Measurements from ENCODE around the gene WDR82.
"Not testable (repeated sequence)": the region's sequence is repeated elsewhere in the genome, so short reads cannot be mapped to it uniquely, and the experiment has no call there.

Gene WDR82

DNA sequence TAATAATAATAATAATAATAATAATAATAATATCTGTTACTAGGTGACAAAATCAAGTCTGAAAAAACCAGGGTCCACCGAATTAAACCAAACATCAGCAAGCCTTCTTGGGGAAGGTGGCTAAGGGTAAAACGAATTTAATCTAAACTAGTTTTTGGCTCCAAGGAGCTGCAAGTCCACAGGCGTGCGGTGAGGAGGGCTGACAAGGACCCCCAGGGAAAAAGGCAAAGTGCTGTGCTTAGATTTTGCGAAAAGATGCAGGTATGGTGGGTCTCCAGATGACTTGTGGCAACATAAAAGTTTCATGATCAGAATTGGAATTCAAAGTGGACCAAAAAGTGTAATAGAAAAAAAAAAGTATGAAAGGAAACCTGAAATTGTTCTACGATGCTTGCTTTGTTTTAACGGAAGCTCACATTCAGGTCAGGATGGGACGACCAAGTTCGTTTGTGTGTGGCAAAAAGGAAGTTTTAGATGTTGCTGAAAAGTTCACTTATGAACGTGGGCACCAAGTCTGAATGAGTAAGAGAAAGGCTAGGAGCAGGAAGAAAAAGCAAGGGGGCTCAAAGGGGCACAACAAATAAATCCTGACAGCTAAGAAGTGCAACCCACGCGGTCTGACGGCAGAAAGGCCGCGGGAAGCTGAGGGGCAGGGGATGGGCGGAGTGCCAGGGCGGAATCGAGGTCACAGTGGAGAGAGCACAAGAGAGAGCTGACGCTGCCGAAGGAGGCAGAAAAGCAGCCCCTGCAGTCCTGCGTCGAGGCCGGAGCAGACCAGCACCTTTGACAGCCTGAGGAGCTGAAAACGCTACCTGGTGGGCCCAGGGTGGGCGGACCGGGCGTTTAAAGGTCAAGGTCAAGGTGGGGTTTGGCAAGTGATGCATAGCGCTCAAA is 1.1 kb downstream of the WDR82 start:
- peak; percentile 46; the same call in 1 of the 2 replicates for TF ChIP-seq POLR2AphosphoS5 (IDR thresholded peaks at IDR 0.05; ENCODE audit: low read depth)
- TF ChIP-seq, protein P1, sequence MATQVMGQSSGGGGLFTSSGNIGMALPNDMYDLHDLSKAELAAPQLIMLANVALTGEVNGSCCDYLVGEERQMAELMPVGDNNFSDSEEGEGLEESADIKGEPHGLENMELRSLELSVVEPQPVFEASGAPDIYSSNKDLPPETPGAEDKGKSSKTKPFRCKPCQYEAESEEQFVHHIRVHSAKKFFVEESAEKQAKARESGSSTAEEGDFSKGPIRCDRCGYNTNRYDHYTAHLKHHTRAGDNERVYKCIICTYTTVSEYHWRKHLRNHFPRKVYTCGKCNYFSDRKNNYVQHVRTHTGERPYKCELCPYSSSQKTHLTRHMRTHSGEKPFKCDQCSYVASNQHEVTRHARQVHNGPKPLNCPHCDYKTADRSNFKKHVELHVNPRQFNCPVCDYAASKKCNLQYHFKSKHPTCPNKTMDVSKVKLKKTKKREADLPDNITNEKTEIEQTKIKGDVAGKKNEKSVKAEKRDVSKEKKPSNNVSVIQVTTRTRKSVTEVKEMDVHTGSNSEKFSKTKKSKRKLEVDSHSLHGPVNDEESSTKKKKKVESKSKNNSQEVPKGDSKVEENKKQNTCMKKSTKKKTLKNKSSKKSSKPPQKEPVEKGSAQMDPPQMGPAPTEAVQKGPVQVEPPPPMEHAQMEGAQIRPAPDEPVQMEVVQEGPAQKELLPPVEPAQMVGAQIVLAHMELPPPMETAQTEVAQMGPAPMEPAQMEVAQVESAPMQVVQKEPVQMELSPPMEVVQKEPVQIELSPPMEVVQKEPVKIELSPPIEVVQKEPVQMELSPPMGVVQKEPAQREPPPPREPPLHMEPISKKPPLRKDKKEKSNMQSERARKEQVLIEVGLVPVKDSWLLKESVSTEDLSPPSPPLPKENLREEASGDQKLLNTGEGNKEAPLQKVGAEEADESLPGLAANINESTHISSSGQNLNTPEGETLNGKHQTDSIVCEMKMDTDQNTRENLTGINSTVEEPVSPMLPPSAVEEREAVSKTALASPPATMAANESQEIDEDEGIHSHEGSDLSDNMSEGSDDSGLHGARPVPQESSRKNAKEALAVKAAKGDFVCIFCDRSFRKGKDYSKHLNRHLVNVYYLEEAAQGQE (IDR thresholded peaks at IDR 0.05; ENCODE audit: insufficient replicate concordance, low read depth) = no peak
- Histone ChIP-seq H3K27ac (replicated peaks) (peak overlapping the region; percentile 92), H3K27me3 (ENCODE audit: insufficient read depth, poor library complexity, severe bottlenecking) (no peaks in the 10 kb centered on the region), H3K4me3 (replicated peaks; ENCODE audit: insufficient read depth, low read length) (peak overlapping the region; percentile 86)
- peak in 1 of 2 experiments; percentile 67 for DNase-seq (ENCODE audit: low read depth in 1 of 2, low spot score in 1 of 2)

DNA sequence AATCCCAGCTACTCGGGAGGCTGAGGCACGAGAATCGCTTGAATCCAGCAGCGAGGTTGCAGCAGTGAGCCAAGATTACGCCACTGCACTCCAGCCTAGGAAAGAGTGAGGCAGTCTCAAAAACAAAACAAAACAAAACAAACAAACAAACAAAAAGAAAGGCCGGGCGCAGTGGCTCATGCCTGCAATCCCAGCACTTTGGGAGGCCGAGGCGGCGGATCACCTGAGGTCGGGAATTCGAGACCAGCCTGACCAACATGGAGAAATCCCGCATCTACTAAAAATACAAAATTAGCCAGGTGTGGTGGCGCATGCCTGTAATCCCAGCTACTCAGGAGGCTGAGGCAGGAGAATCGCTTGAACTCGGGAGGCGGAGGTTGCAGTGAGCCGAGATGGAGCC is 3.7 kb downstream of the WDR82 start:
- H3K4me3 ChIP-seq (replicated peaks; ENCODE audit: insufficient read depth, low read length); H3K27me3 ChIP-seq (ENCODE audit: insufficient read depth, poor library complexity, severe bottlenecking); H3K27ac ChIP-seq (replicated peaks); DNase-seq (ENCODE audit: low read depth in 1 of 2, low spot score in 1 of 2): not testable (repeated sequence)

DNA sequence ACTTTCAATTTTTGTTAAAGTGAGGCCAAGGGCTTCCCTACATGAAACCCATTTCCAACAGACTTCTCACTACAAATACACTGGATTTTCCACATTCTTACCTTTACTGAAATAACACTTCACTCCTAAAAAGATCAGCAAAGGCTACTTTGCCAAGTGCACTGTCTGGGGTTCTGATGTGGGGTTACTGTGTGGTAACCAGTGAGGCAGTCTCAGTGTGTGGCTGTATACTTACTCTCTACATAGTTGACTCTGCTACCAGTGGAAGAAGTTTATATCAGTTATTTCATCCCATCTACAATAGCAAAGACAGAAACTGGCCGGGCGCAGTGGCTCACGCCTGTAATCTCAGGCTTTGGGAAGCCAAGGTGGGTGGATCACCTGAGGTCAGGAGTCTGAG is 5.6 kb downstream of the WDR82 start:
- no peaks in the 10 kb centered on the region for H3K27me3 ChIP-seq (ENCODE audit: insufficient read depth, poor library complexity, severe bottlenecking)
- no peak for TF ChIP-seq GABPA (IDR thresholded peaks at IDR 0.05; ENCODE audit: low read depth)
- TF ChIP-seq, protein P1 (IDR thresholded peaks at IDR 0.05; ENCODE audit: insufficient replicate concordance, low read depth) = no peak
- TF ChIP-seq, protein P2, sequence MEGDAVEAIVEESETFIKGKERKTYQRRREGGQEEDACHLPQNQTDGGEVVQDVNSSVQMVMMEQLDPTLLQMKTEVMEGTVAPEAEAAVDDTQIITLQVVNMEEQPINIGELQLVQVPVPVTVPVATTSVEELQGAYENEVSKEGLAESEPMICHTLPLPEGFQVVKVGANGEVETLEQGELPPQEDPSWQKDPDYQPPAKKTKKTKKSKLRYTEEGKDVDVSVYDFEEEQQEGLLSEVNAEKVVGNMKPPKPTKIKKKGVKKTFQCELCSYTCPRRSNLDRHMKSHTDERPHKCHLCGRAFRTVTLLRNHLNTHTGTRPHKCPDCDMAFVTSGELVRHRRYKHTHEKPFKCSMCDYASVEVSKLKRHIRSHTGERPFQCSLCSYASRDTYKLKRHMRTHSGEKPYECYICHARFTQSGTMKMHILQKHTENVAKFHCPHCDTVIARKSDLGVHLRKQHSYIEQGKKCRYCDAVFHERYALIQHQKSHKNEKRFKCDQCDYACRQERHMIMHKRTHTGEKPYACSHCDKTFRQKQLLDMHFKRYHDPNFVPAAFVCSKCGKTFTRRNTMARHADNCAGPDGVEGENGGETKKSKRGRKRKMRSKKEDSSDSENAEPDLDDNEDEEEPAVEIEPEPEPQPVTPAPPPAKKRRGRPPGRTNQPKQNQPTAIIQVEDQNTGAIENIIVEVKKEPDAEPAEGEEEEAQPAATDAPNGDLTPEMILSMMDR (IDR thresholded peaks at IDR 0.05; ENCODE audit: insufficient read depth, low read length) = no peak
- TF ChIP-seq POLR2AphosphoS5 (IDR thresholded peaks at IDR 0.05; ENCODE audit: low read depth) = no peak
- TF ChIP-seq SPI1 (IDR thresholded peaks at IDR 0.05; ENCODE audit: borderline replicate concordance, low read depth) = no peak
- no peak for DNase-seq (ENCODE audit: low read depth in 1 of 2, low spot score in 1 of 2)
- H3K4me3 ChIP-seq (replicated peaks; ENCODE audit: insufficient read depth, low read length) = no peak overlapping the region
- no peak overlapping the region for H3K27ac ChIP-seq (replicated peaks)

DNA sequence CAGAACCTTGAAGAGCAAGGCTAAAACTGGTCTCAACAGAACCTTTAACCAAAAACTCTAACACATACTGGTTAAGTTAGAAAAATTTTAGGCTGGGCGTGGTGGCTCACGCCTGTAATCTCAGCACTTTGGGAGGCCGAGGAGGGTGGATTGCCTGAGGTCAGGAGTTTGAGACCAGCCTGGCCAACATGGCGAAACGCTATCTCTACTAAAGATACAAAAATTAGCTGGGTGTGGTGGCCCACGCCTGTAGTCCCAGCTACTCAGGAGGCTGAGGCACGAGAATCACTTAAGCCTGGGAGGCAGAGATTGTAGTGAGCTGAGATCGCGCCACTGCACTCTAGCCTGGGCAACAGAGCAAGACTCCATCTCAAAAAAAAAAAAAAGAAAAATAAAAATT is 6.3 kb downstream of the WDR82 start:
- H3K27me3 ChIP-seq (ENCODE audit: insufficient read depth, poor library complexity, severe bottlenecking); H3K27ac ChIP-seq (replicated peaks); DNase-seq (ENCODE audit: low read depth in 1 of 2, low spot score in 1 of 2); H3K4me3 ChIP-seq (replicated peaks; ENCODE audit: insufficient read depth, low read length): not testable (repeated sequence)

DNA sequence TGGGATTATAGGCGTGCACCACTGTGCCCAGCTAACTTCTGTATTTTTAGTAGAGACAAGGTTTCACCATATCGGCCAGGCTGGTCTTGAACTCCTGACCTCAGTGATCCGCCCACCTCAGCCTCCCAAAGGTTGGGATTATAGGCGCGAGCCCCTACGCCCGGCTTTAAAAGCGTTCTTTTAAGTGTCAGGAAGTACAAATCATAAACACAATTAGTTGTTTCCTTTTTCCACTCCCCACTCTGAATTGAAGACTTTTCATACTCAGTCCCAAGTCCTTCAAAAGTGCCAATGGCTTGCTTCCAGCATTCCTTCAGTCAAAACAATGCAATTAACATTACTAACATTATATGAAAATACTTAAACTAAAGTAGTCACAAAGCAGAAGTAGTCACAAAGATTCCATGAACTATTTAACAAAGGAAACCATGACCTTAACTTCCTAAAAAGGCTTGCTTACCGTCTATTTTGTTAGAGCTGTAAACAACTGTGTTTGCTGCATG is 8.1 kb downstream of the WDR82 start:
- TF ChIP-seq SPI1 (IDR thresholded peaks at IDR 0.05; ENCODE audit: borderline replicate concordance, low read depth) (no peak), POLR2AphosphoS5 (IDR thresholded peaks at IDR 0.05; ENCODE audit: low read depth) (no peak), GABPA (IDR thresholded peaks at IDR 0.05; ENCODE audit: low read depth) (no peak)
- TF ChIP-seq, protein P1 (IDR thresholded peaks at IDR 0.05; ENCODE audit: insufficient replicate concordance, low read depth) = no peak
- TF ChIP-seq, protein P2 (IDR thresholded peaks at IDR 0.05; ENCODE audit: insufficient read depth, low read length) = no peak
- H3K27ac ChIP-seq (replicated peaks) = peak overlapping the region; percentile 44
- peak in 1 of 2 experiments; percentile 30 for DNase-seq (ENCODE audit: low read depth in 1 of 2, low spot score in 1 of 2)
- no peak overlapping the region for H3K4me3 ChIP-seq (replicated peaks; ENCODE audit: insufficient read depth, low read length)
- H3K27me3 ChIP-seq (ENCODE audit: insufficient read depth, poor library complexity, severe bottlenecking) = no peaks in the 10 kb centered on the region
